ENCODE results near the gene MRPL52. TPM values are rescaled to one million over a fixed set of nuclear protein-coding genes. Genes with fewer than 3 reads are reported as not detected.

Gene MRPL52
- total RNA-seq, 1 donor from 2014 or later: 182 TPM

- H2AFZ ChIP-seq (ENCODE audit: low read depth, low read length): no peak overlapping the region
- H3K4me1 ChIP-seq (ENCODE audit: insufficient read depth, low read length): peaks cover 22% of the 10 kb centered on the region
- H3K9me3 ChIP-seq (ENCODE audit: insufficient read depth, low read depth, low read length): no peaks in the 10 kb centered on the region
- no peak overlapping the region for H3K9ac ChIP-seq (ENCODE audit: low read length)
- no peak overlapping the region for H3K27ac ChIP-seq (ENCODE audit: low read depth, low read length)
- H4K20me1 ChIP-seq (ENCODE audit: insufficient read depth, low read length): no peaks in the 10 kb centered on the region
- no peak overlapping the region for H3K27ac Mint-ChIP-seq (ENCODE audit: unreplicated experiment)
- peaks cover 3% of the 10 kb centered on the region for H3K36me3 Mint-ChIP-seq (ENCODE audit: low read depth, unreplicated experiment)
- DNase-seq (ENCODE audit: low read depth) (no peak), FAIRE-seq (no peak)
- H3K79me2 ChIP-seq (ENCODE audit: insufficient read depth, low read length): no peaks in the 10 kb centered on the region
- no peak overlapping the region for H3K4me2 ChIP-seq (ENCODE audit: low read length)
- no peaks in the 10 kb centered on the region for H3K27me3 ChIP-seq (ENCODE audit: insufficient read depth, low read length)
- no peaks in the 10 kb centered on the region for H3K9me3 Mint-ChIP-seq (ENCODE audit: unreplicated experiment)
- H3K4me1 Mint-ChIP-seq (ENCODE audit: low read depth, unreplicated experiment): peaks cover 21% of the 10 kb centered on the region
- no peak overlapping the region for H3K4me3 ChIP-seq (ENCODE audit: insufficient read depth, low read depth, low read length)
- TF ChIP-seq EZH2 (IDR thresholded peaks at IDR 0.05; ENCODE audit: insufficient read depth, low read length) (no peak), CTCF (IDR thresholded peaks at IDR 0.05; ENCODE audit: insufficient read depth, low read depth, low read length) (no peak)
- peaks cover 3% of the 10 kb centered on the region for H3K36me3 ChIP-seq (ENCODE audit: insufficient read depth, low read length)
- no peak overlapping the region for H3K4me3 Mint-ChIP-seq (ENCODE audit: unreplicated experiment)
- H3K27me3 Mint-ChIP-seq (ENCODE audit: low read depth, unreplicated experiment): peaks cover 5% of the 10 kb centered on the region
These were observed 54.5 kb downstream of the MRPL52 start for GRCh38 chr14:22884076-22884737.

Other genes with a start within 250 kb of the MRPL52 start
- 302 and 319 TPM in 2 replicates for gene DAD1, start 240.7 kb upstream of the MRPL52 start, total RNA-seq
- 46.9 and 52.4 TPM in 2 replicates for gene ABHD4, start 231.6 kb upstream of the MRPL52 start, total RNA-seq
- gene OR6J1, start 185.5 kb upstream of the MRPL52 start, total RNA-seq: not detected in 2 replicates
- gene OXA1L, start 63.2 kb upstream of the MRPL52 start, total RNA-seq: 81.2 and 82.8 TPM in 2 replicates
- 13.3 and 14.3 TPM in 2 replicates for gene SLC7A7, start 14.5 kb upstream of the MRPL52 start, total RNA-seq
- gene MMP14, start 6.7 kb downstream of the MRPL52 start, total RNA-seq: 911 and 1,063 TPM in 2 replicates
- gene LRP10, start 41.9 kb downstream of the MRPL52 start, total RNA-seq: 142 and 157 TPM in 2 replicates
- gene REM2, start 53.3 kb downstream of the MRPL52 start, total RNA-seq: 0.48 and 0.79 TPM in 2 replicates
- 43.9 and 49.3 TPM in 2 replicates for gene RBM23, start 89.3 kb downstream of the MRPL52 start, total RNA-seq
- 84.2 and 91.6 TPM in 2 replicates for gene PRMT5, start 99.5 kb downstream of the MRPL52 start, total RNA-seq
- 6.6 and 10.4 TPM in 2 replicates for gene HAUS4, start 127.2 kb downstream of the MRPL52 start, total RNA-seq
- 117 and 146 TPM in 2 replicates for gene AJUBA, start 152.7 kb downstream of the MRPL52 start, total RNA-seq
- gene C14orf93, start 180.3 kb downstream of the MRPL52 start, total RNA-seq: 3.6 and 3.8 TPM in 2 replicates
- 232 and 239 TPM in 2 replicates for gene PSMB5, start 205.0 kb downstream of the MRPL52 start, total RNA-seq
- gene PSMB11, start 212.3 kb downstream of the MRPL52 start, total RNA-seq: not detected in 2 replicates
- 17.4 and 22.2 TPM in 2 replicates for gene CDH24, start 227.6 kb downstream of the MRPL52 start, total RNA-seq

Measured in astrocyte (in vitro differentiated cells and primary cell).